Stimulated activated CD4-positive, alpha-beta T cell treated with anti-CD3 and anti-CD28 coated beads, Interleukin-1b, Interleukin-23, amount 100 ng/mL, for 1 hour (primary cell): ENCODE measurements around the gene EPO.
"Not testable (repeated sequence)": the region's sequence is repeated elsewhere in the genome, so short reads cannot be mapped to it uniquely, and the experiment has no call there.

Source experiments
- DNase-seq, 2 donors: peaks; one replicate each; pipeline ENCODE4 v3.0.0-alpha.2; 2020; ENCODE audit warnings: low read depth in 2 of 2

Gene EPO

DNA sequence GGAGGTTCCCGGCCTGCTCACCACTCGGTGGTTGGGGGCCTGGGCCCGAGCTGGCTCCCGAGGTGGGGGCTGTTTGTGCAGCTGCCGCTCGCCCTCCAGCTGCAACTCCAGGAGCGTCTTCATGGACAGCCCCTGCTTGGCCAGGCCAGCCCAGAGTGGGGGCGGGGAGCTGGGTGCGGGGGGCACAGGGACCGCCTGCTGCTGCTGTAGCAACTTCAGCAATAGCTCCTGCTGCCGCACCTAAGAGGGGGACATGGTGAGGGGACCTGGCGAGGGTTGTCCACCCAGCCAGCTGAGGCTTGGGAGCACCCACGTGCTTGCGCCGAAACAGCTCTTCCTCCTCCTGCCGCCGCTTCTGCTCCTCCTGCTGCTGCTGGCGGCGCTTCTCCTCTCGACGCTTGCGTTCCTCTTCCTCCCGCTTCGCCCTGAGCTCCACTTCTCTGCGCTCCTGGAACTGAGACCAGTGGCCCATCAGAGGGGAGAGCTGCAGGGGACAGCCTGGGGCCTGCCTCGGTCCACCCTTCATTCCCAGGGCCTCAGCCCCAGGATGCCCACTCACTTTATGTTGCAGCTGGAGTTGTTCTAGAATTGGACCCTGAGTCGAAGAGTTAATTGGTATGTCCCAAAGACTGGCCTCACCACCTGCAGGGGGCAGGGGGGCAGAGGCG lies 37.1 kb upstream of the EPO start:
- no peak for DNase-seq

DNA sequence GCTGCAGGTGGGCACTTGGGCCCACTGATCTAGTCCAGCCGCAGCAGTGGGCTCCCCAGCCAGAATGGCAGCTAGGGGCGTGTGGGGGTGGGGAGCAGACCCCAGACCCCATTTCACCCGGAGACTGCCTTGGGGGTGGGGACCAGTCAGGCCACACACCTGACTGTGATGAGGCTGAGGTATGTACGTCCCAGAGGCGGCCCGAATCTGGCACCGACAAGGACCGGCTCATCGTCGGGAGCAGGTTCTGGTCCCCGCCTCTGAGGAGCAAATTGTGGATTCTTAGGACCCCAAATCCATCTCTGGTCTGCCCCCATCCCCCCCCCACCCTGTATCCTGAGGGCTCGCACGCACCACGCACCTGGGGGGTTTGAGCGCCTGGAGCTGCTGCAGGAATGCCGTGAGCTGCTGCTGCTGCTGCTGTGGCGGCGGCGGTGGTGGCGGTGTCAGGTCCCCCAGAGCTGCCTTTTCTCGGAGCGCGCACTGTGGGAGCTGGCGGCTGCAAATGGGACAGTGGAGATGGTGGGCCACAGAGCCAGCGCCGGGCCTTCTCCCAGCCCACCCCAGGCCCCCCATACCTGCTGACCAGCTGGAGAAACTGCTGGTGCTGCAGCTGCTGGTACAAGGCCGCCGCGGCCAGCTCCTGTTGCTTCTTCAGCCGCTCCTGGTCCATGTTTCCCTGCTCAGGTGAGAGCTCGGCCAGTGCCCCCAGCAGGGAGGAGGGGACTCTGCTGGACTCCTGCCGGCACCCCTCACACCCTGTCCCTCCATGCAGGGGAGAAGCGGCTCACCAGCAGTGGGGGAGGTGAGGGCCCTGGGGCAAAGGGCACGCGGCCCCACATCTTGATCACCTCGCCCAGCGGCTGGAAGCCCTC lies 36.4 kb upstream of the EPO start:
- no peak for DNase-seq

DNA sequence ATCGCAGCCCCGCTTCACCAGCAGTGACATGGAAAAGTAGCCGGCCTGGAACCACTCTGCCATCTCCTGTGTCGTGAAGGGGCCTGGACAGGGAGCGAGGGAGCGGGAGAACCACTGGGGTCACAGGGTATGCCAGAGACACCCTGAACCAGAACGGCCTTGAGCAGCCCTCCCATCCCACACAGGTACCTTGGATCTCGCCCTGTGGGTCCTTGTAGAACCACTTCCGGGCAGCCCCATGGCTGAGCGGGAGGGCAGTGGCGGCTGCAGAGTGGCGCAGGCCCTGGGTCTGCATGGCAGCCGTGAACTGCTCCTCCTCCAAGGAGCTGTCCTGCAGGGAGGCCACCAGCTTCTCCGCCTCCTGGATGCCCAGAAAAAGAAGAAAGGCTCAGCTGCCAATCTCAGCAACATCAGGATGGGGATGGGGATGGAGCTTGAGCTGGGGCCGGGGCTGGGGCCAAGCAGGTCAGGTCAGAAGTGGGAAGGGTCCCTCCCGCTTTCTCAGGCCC lies 35.7 kb upstream of the EPO start:
- no peak for DNase-seq

DNA sequence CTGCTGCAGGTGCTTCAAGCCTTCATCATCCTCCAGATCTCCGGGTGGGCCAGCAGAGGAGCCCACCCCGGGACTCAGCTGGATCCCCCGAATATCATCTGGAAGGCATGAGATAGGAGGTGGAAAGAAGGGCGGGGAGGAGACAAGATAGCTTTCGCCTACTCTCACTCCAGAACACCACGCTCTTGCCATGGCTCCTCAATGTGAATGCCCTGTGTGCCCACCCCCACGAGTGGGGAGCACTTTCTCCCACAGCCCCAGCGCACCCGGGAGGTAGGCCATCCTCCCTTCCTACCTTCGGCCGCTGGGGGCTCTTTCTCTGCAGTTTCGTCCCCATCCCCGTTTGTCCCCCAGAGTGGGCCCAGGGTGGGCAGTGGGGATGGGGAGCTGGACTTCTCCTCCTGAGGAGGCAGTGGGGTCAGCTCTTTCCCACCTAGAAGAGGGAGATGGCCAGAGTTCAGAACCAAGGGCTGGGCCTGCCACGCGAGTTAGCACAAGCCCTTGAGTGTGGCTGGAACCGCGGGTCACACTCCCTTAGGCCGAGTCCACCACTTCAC lies 35.1 kb upstream of the EPO start:
- DNase-seq, result no peak

DNA sequence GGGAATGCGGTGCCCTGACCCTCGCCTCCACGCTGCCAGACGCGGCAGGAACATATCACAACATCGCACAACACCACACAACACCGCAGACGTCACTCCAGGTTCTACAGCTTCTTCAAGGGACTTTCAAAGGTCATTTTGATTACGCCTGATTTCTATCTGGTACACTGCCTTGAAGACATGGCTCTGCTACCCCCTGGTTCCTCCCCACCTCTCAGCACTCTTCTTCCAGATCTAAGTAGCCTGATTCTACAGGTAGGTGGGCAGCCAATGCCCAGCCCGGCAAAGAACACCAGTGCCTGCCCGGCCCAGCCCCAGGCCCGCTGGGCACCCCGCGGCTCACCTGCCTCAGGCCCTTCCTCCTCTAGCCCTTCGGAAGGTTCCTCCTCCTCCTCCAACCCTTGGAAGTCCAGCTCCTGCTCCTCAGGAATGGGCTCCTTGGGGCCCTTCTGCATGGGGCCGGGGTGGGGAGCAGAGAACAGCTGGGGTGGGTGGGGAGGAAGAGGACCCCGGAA lies 34.6 kb upstream of the EPO start:
- no peak for DNase-seq

DNA sequence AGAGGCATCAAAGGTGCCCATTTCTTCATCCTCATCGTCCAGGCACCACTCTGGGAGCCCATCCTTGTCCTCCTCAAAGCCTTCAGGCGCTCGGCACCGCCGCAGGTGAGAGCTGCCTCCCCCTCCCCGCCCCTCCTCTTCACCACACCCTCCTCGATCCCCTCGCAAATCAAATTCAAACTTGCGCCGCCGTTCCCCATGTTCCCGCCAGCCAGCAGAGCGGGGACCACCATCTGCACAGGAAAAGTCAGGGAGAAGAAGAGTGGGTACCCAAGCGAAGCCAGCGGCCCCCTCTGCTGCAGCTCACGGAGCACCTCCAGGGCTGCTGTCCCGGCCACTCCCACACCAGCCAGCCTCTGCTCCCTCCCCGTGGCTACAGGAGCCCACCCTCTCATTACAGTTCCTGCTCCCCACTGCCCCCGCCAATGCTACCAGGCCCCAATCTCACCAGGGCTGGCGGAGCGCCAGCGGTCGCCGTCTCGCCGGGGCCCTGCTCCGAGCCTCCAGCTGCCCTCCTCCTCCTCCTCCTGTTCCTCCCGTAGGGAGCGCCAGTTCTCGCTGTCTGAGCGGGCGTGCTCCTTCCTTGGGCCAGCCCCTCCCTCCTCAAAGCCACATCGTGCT lies 34.0 kb upstream of the EPO start:
- DNase-seq, result no peak

DNA sequence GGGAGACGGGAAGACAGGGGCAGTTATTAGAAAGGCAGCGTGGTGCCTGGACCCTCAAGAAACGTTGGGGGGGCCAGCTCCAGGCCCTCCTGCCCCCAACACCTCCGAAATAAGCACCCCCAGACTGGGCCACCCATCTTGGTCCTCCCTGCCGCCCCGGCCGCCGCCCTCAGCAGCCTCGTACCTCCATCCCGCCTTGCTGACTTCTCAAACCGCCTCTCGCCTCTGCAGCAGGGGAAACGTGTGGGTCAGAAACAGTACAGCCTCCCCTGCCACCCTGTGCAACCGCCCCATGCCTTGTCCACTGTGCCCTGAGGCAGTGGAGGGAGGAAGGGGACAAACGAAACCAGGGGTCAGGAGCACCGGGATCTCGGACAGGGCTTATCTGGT lies 33.5 kb upstream of the EPO start:
- DNase-seq, result no peak

DNA sequence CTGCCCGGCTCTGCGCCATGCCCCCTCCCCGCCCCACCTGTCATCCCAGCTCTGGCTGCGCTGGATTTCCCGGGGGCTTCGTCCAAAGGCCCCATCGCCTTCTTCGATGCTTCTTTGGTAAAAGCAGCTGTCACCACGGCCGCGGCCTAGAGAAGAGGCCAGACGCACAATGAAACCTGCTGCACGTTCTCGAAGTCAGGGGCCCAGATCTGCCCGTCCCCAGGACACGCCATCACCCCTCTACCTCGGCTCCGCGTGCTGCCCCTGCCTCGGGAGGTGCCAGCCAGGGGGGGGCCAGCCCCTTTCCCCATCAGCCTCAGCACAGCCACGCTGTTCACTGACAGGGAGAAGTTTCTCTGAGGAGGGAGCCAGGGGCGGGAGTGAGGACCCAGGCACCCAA lies 33.0 kb upstream of the EPO start:
- DNase-seq, result no peak

DNA sequence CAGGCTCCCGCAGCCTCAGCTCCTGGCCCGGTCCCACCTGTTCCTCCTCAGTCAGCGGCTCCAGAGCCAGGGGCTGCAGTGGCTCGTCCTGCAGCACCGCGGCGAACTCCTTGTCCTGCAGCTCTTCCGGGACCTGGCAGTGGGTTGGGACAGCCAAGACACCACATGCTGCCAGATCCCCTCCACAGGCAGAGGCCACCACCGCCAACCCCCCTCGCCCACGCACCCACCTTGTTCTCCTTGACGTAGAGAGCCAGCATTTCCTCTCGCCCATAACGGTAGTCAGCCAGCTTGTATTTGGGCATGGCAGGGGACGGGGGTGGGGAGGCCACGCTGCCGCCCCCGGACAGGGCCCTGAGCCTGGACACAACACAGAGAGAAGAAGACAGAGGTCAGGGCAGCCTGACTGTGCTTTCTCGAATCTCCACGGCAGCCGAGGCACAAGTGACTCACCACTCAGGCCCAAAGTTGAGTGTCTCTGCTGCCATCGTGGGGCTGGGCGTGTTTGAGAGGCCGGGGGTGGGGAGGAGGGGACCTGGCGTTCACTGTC lies 32.4 kb upstream of the EPO start:
- no peak for DNase-seq

DNA sequence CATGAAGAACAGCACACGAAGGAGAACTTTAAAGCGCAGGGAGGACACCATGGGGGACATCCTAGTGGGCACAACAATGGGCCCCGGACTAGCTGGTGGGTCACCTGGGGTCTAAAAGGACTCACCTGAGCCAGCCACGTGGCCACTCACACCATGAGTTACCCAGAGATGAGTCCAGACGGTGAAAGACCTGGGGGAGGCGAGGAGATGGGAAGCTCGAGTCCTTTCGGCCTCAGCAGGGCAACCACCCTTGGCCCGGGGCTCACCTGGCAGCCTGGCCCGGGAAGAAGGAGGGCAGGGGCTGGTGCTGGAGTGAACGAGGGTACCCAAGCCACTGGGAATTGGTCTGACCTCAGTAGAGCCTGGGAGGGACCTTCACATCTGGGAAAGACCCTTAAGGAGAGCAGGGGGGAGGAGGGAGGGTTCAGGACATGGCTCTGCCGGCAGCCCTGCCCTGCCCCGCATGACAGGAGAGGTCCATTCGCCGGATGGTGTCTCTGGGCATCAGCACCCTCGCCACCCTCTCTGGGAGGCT lies 31.9 kb upstream of the EPO start:
- DNase-seq, result no peak

DNA sequence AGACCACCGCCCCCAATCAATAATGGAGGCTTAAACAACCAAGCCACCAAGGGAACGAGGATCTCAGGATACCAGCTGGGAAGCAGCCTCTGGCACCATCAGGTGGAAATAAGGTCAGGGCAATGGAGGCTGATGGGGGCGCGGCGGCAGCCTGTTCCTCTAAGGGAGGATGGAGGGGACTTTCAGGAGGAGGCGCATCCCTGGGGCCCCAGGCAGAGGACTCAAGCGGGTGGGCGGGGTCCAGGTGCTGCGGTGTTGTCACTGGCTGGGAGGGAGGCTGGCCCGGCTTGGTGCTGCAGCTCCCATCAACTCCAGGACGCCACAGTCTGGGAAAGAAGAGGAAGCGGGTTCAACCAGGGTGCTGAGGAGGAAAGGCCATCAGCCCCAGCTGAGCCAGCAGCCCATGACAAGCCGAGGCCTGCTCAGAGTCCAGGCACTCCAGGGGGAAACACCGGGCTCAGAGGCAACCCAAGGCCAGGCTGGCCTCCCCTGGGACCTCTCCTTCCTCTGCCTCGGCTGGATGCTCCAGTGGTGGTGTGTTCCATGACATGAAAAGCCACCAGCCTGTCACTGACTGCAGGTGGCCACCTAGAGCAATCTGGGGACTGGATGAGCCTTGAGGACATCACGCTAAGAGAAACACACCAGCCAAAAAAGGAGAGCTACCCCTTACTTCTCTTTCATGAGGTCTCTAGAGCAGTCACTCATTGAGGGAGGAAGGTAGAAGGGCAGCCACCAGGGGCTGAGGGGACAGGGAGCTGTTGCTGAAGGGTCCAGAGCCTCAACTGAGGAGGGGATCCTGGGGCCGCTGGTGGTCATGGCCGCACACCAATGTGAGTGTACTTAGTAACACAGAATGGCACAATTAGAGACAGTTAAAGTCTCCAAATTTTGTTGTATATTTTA lies 30.8 kb upstream of the EPO start:
- DNase-seq, result no peak

DNA sequence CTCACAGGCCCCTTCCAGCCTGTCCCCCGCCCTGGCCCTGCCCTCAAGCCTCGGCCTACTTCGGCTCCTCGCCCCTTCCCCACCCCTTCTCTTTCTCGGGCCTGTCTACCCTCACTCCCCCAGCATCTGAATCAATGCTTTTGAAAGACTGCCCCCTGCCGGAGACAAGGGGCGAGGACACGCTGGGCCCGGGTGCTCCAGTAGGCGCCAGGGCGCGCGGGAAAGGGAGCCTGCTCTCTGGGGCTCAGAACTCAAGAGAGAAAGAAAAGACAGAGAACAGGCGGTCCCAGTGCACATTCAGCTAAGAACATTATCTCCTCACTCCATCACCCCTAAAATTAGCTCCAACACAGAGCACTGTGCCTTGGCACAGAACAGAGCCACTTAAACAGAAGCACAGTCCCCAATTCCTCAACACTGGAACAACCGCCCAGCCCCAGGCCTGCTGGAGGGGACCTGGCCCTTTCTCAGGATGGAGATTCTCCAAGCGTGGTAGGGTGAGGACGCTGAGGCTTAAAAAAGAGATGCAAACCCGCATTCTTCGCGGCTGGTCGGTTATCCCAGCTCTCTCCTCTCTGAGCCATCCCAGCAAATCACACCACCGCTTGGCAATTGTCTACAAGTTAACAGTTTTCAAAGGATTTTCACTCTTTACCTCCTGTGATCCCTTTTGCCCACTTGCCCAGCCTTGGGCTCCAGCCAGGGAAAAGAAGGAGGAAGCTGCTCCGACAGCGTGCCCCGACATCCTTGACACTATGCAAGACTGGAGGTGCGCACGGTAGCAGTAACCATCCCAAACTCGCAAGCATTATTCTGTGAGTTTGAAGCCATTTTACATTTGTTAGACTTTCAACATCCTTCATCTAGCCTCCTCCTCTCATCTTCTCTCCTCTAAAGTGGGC lies 28.3 kb upstream of the EPO start:
- DNase-seq, result peak; percentile 58 to 75

DNA sequence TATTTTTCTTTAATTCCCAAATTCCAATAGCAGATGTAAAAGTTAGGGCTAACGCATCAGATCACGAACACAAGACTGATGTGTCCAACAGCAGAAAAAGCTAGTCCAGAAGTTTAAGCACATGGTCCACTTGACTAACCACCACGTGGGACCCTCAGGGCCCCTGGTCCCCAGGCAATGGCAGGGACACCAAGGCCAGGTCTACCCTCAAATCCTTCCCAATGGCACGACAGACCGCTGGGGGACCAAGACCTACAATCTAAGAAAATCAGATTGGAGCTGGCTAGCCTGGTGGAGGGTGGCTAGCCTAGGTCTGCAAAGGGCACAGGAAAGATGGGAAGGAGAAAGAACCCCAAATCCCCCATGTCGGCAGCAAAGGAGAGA lies 27.7 kb upstream of the EPO start:
- DNase-seq, result no peak

DNA sequence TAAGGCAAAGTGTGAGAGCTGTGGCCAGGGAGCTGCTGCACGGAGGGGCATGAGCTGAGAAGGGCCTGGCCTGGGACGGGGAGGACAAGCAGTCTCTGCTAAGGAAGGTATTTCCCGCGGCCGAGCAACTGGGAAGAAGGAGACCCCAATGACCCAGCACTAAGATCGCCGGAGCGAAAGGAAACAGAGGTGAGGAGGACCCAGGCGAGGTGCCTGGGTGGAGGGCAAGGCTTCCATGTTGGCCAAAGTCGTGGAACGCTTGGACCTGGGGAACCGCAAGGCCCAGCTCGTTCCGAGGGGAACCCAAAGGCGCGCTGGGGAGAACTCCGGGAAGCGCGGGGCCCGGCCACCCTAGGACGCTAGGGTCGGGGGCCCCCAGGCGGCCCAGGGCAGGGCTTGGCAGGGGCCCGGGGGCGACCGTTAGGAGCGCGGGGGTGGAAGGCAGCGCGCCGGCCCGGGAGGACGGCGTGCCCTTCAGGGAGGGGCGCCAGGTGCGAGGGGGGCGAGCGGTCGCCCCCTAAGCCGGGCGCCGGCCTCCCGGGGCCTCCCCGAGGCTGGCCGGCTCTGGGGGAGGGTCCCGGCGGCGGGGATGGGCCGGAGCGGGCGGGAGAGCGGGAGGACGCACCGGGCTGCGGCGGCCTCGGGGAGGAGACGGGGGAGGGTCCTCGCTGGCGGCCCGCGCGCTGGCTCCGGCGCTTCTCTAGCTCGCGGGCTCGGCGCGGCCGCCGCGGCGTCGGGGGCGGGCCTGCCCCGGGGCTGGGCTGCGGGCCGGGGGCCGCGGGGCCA lies 26.8 kb upstream of the EPO start:
- no peak for DNase-seq

DNA sequence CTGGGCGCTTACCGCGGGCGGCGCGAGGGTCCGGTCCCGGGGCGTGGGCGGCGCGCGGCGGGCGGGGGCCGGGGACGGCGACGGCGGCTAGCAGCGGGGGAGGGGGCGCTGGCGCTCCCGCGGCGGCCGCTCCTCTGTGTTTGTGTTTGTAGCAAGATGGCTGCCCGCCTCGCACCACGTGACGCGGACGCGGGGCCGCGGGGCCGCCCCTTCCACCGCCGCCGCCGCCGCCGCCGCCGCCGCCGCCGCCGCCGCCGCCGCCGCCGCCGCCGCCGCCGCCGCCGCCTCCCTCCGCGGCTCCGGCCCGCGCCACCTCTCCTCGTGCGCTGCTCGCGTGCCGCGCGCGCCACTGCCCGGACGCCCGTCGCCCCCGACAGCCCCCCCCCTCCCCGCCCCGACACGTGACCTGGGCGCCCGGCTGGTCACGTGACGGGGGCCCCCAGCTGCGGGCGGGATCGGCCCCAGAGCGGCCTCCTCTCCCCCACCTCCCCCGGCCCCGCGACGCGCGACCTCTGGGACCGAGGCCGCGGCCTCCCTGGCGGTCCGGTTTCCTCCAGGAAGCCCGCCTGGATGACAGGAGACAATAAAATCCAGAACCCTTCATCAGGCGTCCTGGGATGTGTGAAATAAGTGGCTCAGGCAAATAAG lies 26.0 kb upstream of the EPO start, which contains the start of gene GIGYF1:
Gene GIGYF1 (minus strand): TSS at position 153 of the 648 bp plus-strand sequence. CDS start 6,012 bp downstream, outside the sequence.
- DNase-seq, result no peak

DNA sequence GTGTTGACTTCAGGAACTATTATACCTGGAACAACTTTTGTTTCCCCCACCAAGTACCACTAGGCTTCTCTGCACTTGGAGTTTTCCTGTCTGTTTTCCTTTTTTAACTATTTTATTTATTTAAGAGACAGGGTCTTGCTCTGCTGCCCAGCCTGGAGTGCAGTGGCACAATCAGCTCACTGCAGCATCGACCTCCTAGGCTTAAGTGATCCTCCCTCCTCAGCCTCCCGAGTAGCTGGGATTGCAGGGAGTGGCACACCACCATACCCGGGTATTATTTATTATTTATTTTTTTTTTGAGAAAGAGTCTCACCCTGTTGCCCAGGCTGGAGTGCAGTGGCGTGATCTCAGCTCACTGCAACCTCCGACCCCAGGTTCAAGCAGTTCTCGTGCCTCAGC lies 24.1 kb upstream of the EPO start:
- DNase-seq, result no peak

DNA sequence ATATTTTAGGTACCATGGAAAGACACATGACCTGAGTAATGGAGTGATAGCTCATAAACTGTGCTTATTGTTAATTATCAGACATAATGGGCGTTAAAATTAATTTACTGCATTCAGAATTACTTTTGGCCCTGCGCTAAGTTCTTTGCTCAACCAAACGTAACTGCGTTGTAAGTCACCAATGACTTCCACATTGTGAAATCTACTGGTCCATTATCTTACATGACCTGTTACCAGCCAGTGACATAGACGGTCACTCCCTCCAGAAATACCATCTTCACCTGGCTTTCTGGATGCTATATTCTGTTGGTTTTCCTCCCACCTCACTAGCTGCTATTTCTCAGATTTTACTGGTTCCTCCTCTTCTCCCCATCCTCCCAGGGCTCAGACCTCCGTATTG lies 21.2 kb upstream of the EPO start:
- DNase-seq, result no peak

DNA sequence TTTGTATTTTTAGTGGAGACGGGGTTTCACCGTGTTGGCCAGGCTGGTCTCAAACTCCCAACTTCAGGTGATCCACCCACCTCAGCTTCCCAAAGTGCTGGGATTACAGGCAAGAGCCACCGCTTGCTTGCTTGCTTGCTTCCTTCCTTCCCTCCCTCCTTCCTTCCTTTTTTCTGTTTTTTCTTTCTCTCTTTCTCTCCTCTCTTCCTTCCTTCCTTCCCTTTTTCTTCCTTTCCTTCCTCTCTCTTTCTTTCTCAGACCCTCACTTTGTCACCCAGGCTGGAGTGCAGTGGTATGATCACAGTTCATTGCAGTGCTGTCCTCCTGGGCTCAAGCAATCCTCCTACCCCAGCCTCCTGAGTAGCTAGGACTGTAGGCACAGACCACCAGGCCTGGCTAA lies 19.2 kb upstream of the EPO start:
- DNase-seq, result not testable (repeated sequence)
